ENCODE data around the gene PDE10A.

PDE10A gene

DNA sequence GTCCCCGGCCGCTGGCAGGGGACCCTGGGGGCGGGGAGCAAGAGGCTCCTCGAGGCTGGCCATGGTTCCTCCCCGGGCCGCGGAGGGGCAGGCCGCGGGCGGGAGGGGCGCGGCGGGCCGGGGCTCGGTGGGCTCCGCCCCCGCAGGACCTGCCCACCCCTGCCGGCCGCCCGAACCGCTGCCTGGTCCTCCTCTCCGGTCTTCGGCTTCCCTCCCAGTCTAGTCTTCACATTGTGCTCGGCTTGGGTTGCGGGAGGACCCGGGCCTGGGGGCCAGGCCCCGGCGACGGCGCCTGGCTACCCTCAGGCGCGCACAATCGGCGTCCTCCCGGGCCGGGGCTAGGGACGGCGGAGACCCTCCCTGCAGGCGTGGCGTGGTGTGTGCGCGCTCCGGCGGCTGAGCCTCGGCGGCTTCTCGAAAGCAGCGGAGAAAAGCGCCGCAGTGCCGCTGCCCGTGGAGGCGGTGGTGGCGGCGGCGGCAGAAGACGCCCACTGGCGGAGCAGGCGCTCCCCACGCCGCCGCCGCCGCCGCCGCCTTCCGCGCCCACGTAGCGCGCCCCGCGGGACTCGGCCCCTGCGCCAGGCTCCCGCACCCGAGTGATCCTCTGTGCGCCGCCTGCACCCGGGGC lies at the start of gene PDE10A:
Gene PDE10A, minus strand, starts transcription at position 493 of the 628 bp plus-strand sequence. Its CDS starts 430 bp downstream, at position 63.
- DNase-seq = no peak

DNA sequence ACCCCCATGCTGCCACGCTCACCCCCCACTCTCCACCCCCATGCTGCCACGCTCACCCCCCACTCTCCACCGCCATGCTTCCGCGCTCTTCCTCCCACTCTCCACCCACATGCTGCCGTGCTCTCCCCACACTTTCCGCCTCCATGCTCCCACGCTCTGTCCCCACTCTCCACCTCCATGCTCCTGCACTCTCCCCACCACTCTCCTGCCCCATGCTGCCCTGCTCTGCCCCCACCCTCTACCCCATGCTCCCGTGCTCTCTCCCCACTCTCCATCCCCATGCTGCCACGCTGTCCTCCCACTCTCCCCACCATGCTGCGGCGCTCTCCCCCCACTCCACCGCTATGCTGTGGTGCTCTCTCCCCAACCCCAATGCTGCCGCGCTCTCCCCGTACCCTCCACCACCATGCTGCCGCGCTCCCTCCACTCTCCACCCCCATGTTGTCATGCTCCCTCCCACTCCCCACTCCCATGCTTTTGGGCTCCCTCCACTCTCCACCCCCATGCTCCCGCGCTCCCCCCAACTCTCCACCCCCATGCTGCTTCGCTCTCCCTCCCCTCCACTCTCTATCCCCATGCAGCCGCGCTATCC lies 46.0 kb upstream of the PDE10A start:
- no peak for DNase-seq

GRCh38 chr6:165707067-165707853 lies 44.2 kb upstream of the PDE10A start:
- no peak for DNase-seq

GRCh38 chr6:165705941-165706340 lies 42.9 kb upstream of the PDE10A start:
- DNase-seq = no peak

DNA sequence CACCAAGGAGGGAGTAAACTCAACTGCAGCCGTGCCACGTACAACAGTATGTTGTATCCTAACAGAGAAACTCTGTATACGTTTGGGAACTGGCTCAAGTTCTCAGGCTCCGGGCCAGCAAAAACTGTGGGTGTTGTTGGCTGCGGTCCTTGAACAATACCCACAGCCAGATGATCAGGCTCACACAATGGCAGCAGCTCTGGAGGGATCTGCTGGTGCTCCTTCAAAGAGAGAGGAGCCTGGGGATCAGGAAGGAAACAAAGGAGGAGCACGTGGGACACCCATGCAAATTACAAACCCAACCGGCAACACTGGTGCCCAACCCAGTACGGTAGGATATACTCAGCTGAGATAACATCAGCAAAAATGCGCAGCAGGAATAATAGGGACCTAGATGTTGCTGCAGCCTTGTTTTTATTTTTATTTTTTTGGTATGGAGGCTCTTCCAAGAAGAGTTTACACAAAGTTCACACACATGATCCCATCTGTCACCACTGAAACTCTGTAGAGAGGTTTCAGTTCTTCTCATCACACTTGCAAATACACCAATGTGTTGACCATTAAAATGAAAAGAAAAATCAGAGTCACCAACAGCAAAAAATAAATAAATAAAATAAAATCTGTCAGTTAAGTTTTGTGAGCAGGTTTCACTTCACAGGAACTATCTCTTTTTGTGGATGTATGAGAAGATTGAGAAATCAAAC lies 41.2 kb upstream of the PDE10A start:
- no peak for DNase-seq

- DNase-seq = no peak
Measured at GRCh38 chr6:165702669-165703068, 39.6 kb upstream of the PDE10A start.

- DNase-seq = no peak
Measured at GRCh38 chr6:165701564-165702354, 38.7 kb upstream of the PDE10A start.

DNA sequence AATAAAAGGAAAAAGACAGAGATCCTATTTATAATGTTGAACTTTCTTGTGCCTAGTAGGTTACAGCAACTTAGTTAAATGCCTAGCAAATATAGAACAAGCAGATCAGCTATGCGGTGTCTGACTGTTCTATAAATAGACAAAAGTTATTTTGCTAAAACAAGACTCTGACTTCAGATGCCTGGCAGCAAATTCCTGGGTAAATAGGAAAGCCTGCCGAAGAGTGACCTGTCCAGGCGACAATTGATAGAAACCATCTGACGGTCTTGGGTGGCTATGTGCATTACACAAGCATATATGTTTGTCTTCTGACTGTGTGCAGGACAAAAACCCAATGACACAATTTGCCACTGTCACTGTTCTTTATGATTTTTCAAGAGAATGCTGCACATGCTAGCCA lies 38.0 kb upstream of the PDE10A start:
- DNase-seq = no peak

- no peak for DNase-seq
Measured at GRCh38 chr6:165698868-165699267, 35.8 kb upstream of the PDE10A start.

DNA sequence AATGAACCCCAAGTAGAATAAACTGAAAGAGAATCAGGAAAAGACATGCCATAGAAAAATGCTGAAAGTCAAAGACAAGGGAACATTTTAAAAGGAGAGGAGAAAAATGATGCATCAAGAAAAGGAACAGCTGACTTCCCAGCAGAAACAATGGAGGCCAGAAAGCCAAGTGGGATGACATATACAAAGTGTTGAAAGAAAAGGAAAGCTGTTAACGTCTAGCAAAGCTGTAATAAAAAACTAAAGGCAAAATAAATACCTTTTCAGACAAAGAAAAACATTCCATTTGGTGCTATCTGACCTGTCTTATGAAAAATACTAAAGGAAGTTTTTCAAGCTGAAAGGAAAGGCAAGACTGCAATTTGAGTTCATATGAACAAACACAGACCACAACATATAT lies 34.1 kb upstream of the PDE10A start:
- no peak for DNase-seq

- no peak for DNase-seq
Measured at GRCh38 chr6:165695722-165696515, 32.9 kb upstream of the PDE10A start.

DNA sequence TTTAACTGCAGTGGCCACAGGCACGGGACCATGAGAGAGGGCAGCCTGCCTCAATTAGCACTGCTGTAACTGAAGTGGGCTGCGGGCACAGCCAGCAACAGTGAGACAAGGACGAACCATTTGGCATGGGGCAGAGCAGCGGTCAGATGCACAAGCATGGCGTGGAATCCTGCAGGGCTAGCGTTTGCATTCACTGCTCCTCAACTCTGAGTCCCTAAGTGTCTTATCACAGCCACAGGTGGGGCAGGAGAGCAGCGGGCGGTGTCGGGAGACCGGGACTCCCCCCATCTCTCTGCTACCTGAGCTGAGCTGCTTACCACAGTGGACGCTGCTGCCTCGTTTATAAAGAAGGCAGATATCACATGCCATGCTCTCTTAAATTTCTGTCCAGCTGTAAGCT lies 31.3 kb upstream of the PDE10A start:
- DNase-seq = no peak

- DNase-seq = no peak
Measured at GRCh38 chr6:165692106-165692653, 29.1 kb upstream of the PDE10A start.

DNA sequence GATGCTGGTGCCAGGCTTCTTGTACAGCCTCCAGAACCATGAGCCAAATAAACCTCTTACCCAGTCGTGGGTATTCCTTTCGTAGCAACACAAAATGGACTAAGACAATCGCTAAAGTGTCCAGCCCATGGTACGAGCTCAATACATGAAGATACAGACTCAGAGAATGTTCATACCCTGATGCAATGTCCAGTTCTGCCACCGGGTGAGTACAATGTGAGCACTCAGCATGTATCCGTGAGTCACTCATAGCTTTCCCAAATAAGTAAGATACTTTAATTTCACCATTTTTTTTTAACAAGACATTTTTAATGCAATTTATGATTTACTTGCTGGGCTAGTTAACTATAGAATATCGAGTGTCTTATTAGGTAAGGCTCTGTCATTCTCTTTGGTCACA lies 26.7 kb upstream of the PDE10A start:
- DNase-seq = no peak

- no peak for DNase-seq
Measured at GRCh38 chr6:165686596-165687365, 23.7 kb upstream of the PDE10A start.

DNA sequence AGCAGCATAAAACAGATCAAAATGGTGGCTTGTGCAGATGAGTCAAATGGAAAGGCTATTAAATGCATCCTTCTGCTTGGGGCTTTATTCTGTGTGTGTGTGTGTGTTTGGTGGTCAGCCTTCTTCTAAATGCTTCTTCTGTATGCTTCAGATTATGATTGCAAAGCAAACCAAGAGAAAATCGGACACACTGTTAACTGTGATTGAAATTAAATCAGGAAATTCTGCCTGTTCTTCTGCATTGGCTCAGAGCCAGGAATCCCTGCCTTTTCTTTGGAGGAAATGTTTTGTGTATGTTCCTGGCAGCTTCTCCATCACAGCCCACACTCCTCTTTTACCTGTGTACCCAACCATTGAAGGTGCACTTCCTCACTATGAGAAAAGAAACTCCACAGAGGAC lies 22.3 kb upstream of the PDE10A start:
- no peak for DNase-seq

DNA sequence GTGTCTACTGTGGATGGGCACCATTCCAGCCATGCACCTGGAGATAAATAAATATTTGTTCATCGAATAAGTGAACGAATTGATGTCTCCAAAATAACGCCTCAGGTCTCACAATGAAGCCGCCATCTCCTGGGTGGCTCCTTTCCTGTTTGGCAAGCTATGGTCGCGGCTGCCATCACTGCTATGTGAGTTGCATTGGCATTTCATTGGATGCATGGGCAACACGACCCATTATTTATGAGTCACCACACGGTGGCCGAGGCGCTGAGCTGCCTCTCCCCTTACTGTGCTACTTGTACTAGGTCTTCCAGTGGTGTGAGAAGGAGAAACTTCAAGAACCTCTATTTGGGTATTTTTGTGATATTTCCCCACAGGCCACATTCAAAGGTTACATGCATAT lies 21.3 kb upstream of the PDE10A start:
- DNase-seq = no peak

DNA sequence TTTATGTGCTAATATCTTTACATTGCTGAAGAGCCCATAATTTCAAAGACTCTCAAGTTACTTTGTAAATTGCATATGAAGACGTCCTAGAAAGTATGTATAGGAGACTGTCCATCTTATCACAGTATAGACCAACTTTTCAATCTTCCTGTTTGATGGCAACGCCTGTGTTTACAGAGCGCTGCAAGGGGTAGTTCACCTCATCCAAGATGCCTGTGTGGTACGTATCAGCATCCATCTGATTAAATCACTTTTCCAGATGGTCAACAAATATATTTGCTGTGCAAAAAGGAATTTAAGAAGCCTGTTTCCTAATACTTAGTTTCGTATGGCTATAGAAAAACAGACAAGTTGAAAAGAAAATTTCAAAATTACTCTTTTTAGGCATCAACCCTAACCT lies 17.9 kb upstream of the PDE10A start:
- DNase-seq = no peak

DNA sequence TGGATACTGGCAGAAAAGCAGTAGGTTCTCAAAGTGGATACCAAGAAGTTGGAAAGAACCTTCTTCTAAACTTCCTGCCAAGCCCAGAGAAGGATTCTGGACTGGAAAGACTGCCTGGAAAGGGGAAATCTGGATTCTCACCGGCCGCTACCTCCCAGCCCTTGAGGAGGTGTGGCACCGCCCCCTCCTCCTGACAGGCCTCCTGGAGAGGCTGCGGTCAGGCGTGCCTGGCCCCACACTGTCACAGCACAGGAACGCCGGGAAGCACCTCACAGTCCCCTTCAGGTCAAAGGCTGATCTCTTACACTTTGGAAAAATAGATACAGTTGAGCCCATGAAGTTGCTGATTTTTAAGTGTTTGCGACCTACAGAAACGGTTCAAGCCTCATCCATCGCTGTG lies 16.3 kb upstream of the PDE10A start:
- no peak for DNase-seq

- DNase-seq = no peak
Measured at GRCh38 chr6:165678904-165679303, 15.9 kb upstream of the PDE10A start.

GRCh38 chr6:165678429-165678828 lies 15.4 kb upstream of the PDE10A start:
- DNase-seq = no peak

All from amniotic stem cell (primary cell).